Common myeloid progenitor, CD34-positive (primary cell): ENCODE data around the gene NFKB1.

Experiments used
- CTCF ChIA-PET: fragments of 350-600 bp; sonication (Branson Sonifier 250); formaldehyde crosslinking; loops from one replicate; lab custom pipeline; 2021; ENCODE audit warnings: antibody characterized with exemption; lab: Charles Lee
- POLR2A ChIA-PET: fragments of 350-600 bp; sonication (Branson Sonifier 250); formaldehyde crosslinking; loops from one replicate; lab custom pipeline; 2021; ENCODE audit warnings: antibody characterized with exemption; lab: Charles Lee
- DNase-seq, 3 donors: peaks; one replicate each; pipeline versions ENCODE4 v3.0.0 to v3.0.0-alpha.2; 2013
- H3K27ac ChIP-seq, 2 experiments: 1 replicate in 1 of 2; 2 replicates in 1 of 2; pipeline ENCODE4 v1.7.0; 2013; ENCODE audit warnings: inconsistent platforms in 2 of 2, low read length in 2 of 2, mild to moderate bottlenecking in 2 of 2, low read depth in 1 of 2, moderate library complexity in 1 of 2; ENCODE audit not compliant: severe bottlenecking in 2 of 2, insufficient read depth in 1 of 2, poor library complexity in 1 of 2
- H3K27me3 ChIP-seq, 5 experiments: replicated peaks in 2 of 5; 1 replicate in 3 of 5; 2 replicates in 2 of 5; pipeline versions ENCODE4 v1.6.1 to v1.7.0; 2013; ENCODE audit warnings: low read length in 4 of 5, mild to moderate bottlenecking in 2 of 5, moderate library complexity in 2 of 5, inconsistent platforms in 1 of 5; ENCODE audit not compliant: insufficient read depth in 5 of 5, control insufficient read depth in 4 of 5
- H3K36me3 ChIP-seq, 4 experiments: 1 replicate in 2 of 4; 2 replicates in 2 of 4; pipeline versions ENCODE4 v1.6.1 to v1.7.0; 2013; ENCODE audit warnings: low read length in 3 of 4, control low read depth in 1 of 4, mild to moderate bottlenecking in 1 of 4; ENCODE audit not compliant: control insufficient read depth in 4 of 4, insufficient read depth in 4 of 4
- H3K4me1 ChIP-seq, 4 experiments: 1 replicate in 3 of 4; 2 replicates in 1 of 4; pipeline versions ENCODE4 v1.6.1 to v1.7.1; 2013; ENCODE audit warnings: low read length in 3 of 4, mild to moderate bottlenecking in 3 of 4, control low read depth in 1 of 4, inconsistent platforms in 1 of 4, moderate library complexity in 1 of 4; ENCODE audit not compliant: control insufficient read depth in 4 of 4, insufficient read depth in 4 of 4; ENCODE audit errors: control extremely low read depth in 1 of 4
- H3K4me3 ChIP-seq, 7 experiments: 1 replicate in 4 of 7; 2 replicates in 3 of 7; pipeline versions ENCODE4 v1.5.1 to v1.7.0; 2013; ENCODE audit warnings: mild to moderate bottlenecking in 7 of 7, low read length in 6 of 7, moderate library complexity in 6 of 7, inconsistent platforms in 2 of 7, low read depth in 2 of 7, control low read depth in 1 of 7; ENCODE audit not compliant: insufficient read depth in 4 of 7, control insufficient read depth in 1 of 7; ENCODE audit errors: extremely low read depth in 1 of 7
- H3K9me3 ChIP-seq, 5 experiments: 1 replicate in 4 of 5; 2 replicates in 1 of 5; pipeline versions ENCODE4 v1.6.1 to v1.7.1; 2013; ENCODE audit warnings: low read length in 4 of 5, mild to moderate bottlenecking in 2 of 5, inconsistent platforms in 1 of 5, low read depth in 1 of 5, moderate library complexity in 1 of 5; ENCODE audit not compliant: control insufficient read depth in 4 of 5, insufficient read depth in 2 of 5; ENCODE audit errors: control extremely low read depth in 1 of 5
- WGBS: methylation state at CpG from one replicate; pipeline ENCODE4 v1.1.5; 2013; ENCODE audit not compliant: insufficient coverage; 5-methylcytosine and 5-hydroxymethylcytosine counted together

NFKB1 gene

DNA sequence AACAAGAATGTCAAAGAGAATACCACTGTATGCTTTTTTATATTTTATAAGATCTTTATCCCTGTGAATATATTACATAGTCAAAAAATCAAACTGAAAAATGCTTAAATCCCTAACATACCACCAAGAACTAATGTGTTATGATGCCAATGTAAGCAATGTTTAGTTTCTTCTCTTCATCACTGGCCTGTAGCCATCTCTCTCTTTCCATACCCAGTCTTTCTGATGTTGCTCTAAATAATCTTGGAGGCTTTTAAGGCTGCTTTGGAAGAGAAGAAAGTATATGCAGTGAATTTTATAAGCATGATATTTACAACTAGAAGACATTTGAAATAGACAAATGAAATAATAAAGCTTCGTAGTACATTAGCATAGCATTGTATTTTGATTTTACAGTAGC, 82.9 kb downstream of the NFKB1 start:
- Histone ChIP-seq H3K4me1 (no peaks in the 10 kb centered on the region), H3K4me3 (no peak overlapping the region), H3K9me3 (no peaks in the 10 kb centered on the region), H3K27ac (no peak overlapping the region), H3K27me3 (no peaks in the 10 kb centered on the region), H3K36me3 (peaks cover 14 to 68% (median 40%) of the 10 kb centered on the region in 4 experiments)
- DNase-seq, result no peak
- ChIA-PET POLR2A (no interaction called here), CTCF (interaction anchor here (1.2 to 1.3 kb wide), 2 partner anchors 11 to 73 kb away, joined by 3 to 5 read pairs; no protein-coding TSS in a partner anchor)
- no CpG with 5 or more reads among the region's 1 CpG for WGBS

DNA sequence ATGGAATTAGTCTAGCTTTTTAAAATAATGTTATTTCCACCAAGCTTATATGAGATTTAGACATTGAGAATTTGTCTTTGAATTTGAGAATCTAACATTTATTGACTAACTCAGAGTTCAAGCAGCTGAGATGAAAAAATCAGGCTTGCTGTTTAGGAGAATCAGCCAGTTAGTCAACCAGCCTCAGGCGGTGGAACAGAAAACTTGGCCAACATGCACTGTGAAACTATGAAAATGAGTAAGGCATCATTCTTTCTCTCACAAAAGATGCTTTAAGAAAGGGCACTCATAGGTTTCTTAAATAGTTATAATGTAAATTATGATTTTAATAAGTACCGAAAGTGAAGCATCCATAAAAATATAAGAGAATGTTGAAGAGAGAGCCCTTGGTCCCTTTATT, 84.2 kb downstream of the NFKB1 start:
- Histone ChIP-seq H3K4me1 (no peaks in the 10 kb centered on the region), H3K4me3 (no peak overlapping the region), H3K9me3 (peaks cover under 1 to 3% (median 2%) of the 10 kb centered on the region in 5 experiments), H3K27me3 (no peaks in the 10 kb centered on the region), H3K36me3 (peaks cover 14 to 61% (median 42%) of the 10 kb centered on the region in 4 experiments), H3K27ac (no peak overlapping the region)
- POLR2A ChIA-PET, result interaction anchor here (1.0 kb wide), 1 partner anchor 11 kb away, joined by 3 read pairs; no protein-coding TSS in a partner anchor
- CTCF ChIA-PET, result interaction anchor here (0.7 to 1.9 kb wide), 4 partner anchors 9 to 408 kb away, joined by 3 to 5 read pairs (median 4); no protein-coding TSS in a partner anchor
- DNase-seq, result no peak
- 89% methylated on average over 1 of the region's 2 CpGs for WGBS

DNA sequence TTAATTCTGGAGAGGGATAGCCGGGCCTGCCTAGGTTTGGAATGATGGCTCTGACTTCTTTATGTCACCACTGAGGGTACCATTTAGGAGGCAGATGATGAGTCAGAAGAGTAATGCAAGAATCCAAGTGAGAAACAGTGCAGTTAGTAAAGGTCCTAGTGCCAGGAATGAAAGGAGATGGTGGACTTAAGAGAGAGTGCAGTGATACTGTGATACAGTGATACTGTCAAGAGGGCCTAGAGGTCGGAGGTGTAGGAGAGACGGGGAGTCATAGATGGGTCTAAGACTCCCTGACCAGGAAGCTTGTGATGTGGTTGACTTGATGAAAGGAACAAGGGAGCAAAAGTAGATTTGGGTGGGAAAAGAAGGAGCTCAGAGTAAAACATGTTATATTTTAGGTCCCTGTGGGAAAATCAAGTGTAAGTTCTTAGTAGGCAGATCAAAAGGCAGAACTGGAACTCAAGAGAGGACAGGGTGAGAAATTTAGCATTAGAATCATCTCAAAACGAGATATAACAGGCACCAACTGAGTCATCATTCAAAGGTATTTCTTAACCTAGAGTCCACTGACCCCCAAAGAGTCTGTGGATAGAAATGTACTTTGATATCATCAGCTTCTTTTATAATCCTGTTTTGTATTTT, 85.0 kb downstream of the NFKB1 start:
- DNase-seq, result no peak
- H3K36me3 ChIP-seq, result peaks cover 21 to 62% (median 44%) of the 10 kb centered on the region in 4 experiments
- ChIA-PET CTCF (interaction anchor here (0.7 to 1.9 kb wide), 3 partner anchors 10 to 137 kb away, joined by 3 to 5 read pairs (median 3); no protein-coding TSS in a partner anchor), POLR2A (interaction anchor here (1.0 kb wide), 1 partner anchor 11 kb away, joined by 3 read pairs; no protein-coding TSS in a partner anchor)
- H3K4me1 ChIP-seq, result no peaks in the 10 kb centered on the region
- H3K9me3 ChIP-seq, result peaks cover 5 to 9% (median 8%) of the 10 kb centered on the region in 5 experiments
- WGBS, result 96% methylated on average over 3 of the region's 4 CpGs
- no peaks in the 10 kb centered on the region for H3K27me3 ChIP-seq
- no peak overlapping the region for H3K27ac ChIP-seq
- no peak overlapping the region for H3K4me3 ChIP-seq

DNA sequence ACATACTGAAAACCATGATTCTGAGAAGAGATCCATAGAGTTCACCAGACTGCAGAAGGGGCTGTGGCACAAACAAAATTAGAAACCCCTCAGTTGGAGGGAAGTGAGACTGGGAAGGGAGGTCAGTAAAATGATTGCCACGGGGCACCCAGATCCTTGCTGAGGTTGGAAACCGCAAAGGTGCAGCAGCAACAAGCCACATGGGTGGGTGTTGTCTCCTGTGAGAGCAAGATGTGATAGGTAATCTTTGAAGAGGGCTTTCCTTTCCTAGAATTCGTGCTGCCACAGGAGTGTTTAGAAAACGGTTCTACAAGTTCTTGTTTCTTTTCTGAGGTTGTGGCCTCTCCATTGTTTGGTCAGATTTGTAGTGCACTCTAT, 85.5 kb downstream of the NFKB1 start:
- Histone ChIP-seq H3K36me3 (peaks cover 21 to 63% (median 44%) of the 10 kb centered on the region in 4 experiments), H3K27ac (no peak overlapping the region), H3K4me3 (no peak overlapping the region), H3K9me3 (peaks cover 5 to 14% (median 10%) of the 10 kb centered on the region in 5 experiments), H3K27me3 (no peaks in the 10 kb centered on the region), H3K4me1 (no peaks in the 10 kb centered on the region)
- DNase-seq, result no peak
- CTCF ChIA-PET, result interaction anchor here (0.5 to 1.9 kb wide), 2 partner anchors 11 to 125 kb away, joined by 3 to 5 read pairs; no protein-coding TSS in a partner anchor
- POLR2A ChIA-PET, result no interaction called here
- WGBS, result 80% methylated on average over 2 of the region's 4 CpGs

DNA sequence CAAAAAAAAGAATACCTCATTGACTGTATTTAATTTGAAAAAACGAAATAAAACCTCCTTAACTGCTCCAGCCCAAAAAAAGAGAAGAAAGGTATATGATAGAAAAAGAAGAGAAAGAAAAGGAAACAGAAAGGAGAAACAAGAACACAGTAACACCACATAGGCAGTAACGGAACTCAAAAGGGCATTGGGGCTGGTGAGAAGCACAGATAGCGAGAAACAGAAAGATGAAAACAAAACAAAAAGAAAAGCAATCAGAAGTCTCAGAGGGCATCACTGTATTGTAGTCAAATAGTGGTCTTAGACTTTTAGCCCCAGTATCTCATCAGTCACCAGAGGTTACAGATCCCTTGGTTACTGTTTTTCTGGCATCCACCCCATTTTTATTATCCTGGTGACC, 88.6 kb downstream of the NFKB1 start:
- Histone ChIP-seq H3K36me3 (peaks cover 19 to 62% (median 35%) of the 10 kb centered on the region in 4 experiments), H3K4me1 (peaks cover 0 to 2% (median 0%) of the 10 kb centered on the region in 4 experiments), H3K4me3 (no peak overlapping the region), H3K9me3 (peaks cover 5 to 18% (median 10%) of the 10 kb centered on the region in 5 experiments), H3K27me3 (no peaks in the 10 kb centered on the region), H3K27ac (no peak overlapping the region)
- POLR2A ChIA-PET, result no interaction called here
- 64% methylated on average over 2 of the region's 3 CpGs for WGBS
- CTCF ChIA-PET, result interaction anchor here (1.5 kb wide), 1 partner anchor 20 kb away, joined by 6 read pairs; no protein-coding TSS in a partner anchor
- no peak for DNase-seq

DNA sequence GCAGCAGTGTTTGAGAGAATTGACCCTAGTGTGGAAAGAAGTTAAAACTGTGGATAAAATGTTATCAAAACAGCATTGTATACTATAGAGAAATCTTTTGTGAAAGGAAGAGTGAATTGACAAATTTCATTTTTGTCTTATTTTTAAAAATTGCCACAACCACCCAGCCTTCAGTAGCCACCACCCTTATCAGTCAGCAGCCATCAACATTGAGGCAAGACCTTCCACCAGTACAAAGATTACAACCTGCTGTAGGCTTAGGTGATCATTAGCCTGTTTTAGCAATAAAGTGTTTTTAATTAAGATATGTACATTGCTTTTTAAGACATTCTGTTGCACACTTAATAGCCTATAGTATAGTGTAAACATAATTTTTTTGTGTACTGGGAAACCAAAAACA, 91.1 kb downstream of the NFKB1 start:
- peaks cover 23 to 65% (median 38%) of the 10 kb centered on the region in 4 experiments for H3K36me3 ChIP-seq
- no peaks in the 10 kb centered on the region for H3K27me3 ChIP-seq
- peaks cover 5 to 18% (median 10%) of the 10 kb centered on the region in 5 experiments for H3K9me3 ChIP-seq
- no peak overlapping the region for H3K4me3 ChIP-seq
- H3K4me1 ChIP-seq, result peaks cover 0 to 2% (median 0%) of the 10 kb centered on the region in 4 experiments
- H3K27ac ChIP-seq, result no peak overlapping the region
- no peak for DNase-seq
- ChIA-PET POLR2A (no interaction called here), CTCF (no interaction called here)

DNA sequence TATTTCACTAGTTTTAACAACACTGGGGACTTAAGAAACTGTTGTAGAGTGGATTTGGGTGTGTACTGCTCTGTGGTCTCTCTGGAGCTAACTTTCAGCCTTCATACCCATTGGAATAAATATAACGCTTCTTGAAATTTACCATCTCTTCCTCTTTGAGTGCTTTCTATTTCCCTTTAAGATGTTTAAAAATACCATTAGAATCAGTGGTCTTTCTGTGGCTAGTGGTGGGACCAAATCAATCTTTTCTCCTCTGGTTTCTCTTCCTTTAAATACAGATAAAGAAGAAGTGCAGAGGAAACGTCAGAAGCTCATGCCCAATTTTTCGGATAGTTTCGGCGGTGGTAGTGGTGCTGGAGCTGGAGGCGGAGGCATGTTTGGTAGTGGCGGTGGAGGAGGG, 92.0 kb downstream of the NFKB1 start:
- Histone ChIP-seq H3K9me3 (peaks cover 5 to 18% (median 10%) of the 10 kb centered on the region in 5 experiments), H3K27me3 (no peaks in the 10 kb centered on the region), H3K27ac (no peak overlapping the region), H3K4me1 (peaks cover 0 to 2% (median 0%) of the 10 kb centered on the region in 4 experiments), H3K4me3 (no peak overlapping the region), H3K36me3 (peaks cover 28 to 68% (median 38%) of the 10 kb centered on the region in 4 experiments)
- ChIA-PET CTCF (no interaction called here), POLR2A (no interaction called here)
- no CpG with 5 or more reads among the region's 7 CpGs for WGBS
- DNase-seq, result no peak
